Ovary (tissue), 3 donors: ENCODE measurements around the gene METTL26.

Experiments
- CTCF ChIP-seq, 3 donors: fragments of 450-650 bp in 2 of 3; fragments of 200-600 bp in 1 of 3; IDR thresholded peaks; one replicate each; pipeline versions ENCODE4 v1.5.1 to v1.8.0; 2016 to 2022; ENCODE audit warnings: antibody characterized with exemption in 3 of 3, mild to moderate bottlenecking in 1 of 3
- POLR2A ChIP-seq: fragments of 450-650 bp; IDR thresholded peaks from one replicate; pipeline ENCODE4 v1.6.1; 2017; ENCODE audit warnings: antibody characterized with exemption, mild to moderate bottlenecking, moderate library complexity
- donor health status: DM: no; HTN: no; CAD: no.

GRCh38 chr16:595094-595528 lies 41.0 kb downstream of the METTL26 start:
- no peak for TF ChIP-seq CTCF (IDR thresholded peaks at IDR 0.05)
- TF ChIP-seq POLR2A: no peak
